D721Med (cell line): ENCODE measurements around the gene CDH19.
A peak's percentile ranks its signal among the peaks of the same experiment; 100 is the strongest.

Experiments used
- DNase-seq: peaks from one replicate; pipeline ENCODE4 v3.0.0; 2011; ENCODE audit warnings: low spot score; ENCODE audit not compliant: insufficient read length
- FAIRE-seq: peaks from 2 replicates; lab custom pipeline; 2011; peaks lifted over from hg19 to GRCh38; lab: Jason Lieb, UNC
- TF ChIP-seq, protein P1 (sequence below): IDR thresholded peaks from 2 replicates; pipeline ENCODE4 v1.5.1; 2012; ENCODE audit warnings: mild to moderate bottlenecking, control low read depth; ENCODE audit not compliant: insufficient read depth; ENCODE audit errors: missing control alignments

The CDH19 gene

DNA sequence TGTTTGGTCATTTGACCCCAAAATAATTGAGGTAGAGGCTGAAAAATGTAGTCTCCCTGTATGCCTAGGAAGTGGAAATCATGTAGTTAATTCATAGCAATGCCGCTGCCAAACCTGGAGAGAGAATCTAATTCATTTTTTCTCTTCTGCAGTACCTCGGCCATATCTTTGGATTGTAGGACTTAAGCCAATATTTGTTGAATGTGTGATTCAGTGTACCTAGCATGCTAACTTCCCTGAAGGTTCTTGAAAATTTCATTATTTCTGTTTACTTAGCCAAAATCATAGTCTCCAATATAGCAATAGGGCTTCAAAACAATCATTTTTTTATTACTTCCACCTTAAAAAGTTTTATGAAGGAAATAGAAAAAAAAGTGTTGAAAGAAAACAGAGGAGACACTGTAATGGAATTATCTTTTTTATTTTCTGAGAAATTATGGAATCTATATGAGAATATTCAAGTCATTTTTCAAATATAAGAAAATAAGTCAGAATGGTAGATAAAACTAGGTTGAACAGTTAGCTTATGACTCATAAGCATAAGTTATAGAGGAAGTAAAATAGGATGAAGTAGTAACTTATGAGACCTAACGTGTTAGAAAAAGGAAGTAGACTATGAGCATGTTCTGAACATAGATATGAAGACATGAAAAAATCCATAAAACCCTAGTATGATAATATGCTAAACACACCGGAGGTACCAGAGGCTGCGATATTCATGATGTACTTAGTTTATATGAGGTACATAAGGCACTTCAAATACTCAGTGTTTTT is 35.2 kb upstream of the CDH19 start:
- TF ChIP-seq, protein P1, sequence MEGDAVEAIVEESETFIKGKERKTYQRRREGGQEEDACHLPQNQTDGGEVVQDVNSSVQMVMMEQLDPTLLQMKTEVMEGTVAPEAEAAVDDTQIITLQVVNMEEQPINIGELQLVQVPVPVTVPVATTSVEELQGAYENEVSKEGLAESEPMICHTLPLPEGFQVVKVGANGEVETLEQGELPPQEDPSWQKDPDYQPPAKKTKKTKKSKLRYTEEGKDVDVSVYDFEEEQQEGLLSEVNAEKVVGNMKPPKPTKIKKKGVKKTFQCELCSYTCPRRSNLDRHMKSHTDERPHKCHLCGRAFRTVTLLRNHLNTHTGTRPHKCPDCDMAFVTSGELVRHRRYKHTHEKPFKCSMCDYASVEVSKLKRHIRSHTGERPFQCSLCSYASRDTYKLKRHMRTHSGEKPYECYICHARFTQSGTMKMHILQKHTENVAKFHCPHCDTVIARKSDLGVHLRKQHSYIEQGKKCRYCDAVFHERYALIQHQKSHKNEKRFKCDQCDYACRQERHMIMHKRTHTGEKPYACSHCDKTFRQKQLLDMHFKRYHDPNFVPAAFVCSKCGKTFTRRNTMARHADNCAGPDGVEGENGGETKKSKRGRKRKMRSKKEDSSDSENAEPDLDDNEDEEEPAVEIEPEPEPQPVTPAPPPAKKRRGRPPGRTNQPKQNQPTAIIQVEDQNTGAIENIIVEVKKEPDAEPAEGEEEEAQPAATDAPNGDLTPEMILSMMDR, result no peak
- no peak for FAIRE-seq
- DNase-seq, result no peak

DNA sequence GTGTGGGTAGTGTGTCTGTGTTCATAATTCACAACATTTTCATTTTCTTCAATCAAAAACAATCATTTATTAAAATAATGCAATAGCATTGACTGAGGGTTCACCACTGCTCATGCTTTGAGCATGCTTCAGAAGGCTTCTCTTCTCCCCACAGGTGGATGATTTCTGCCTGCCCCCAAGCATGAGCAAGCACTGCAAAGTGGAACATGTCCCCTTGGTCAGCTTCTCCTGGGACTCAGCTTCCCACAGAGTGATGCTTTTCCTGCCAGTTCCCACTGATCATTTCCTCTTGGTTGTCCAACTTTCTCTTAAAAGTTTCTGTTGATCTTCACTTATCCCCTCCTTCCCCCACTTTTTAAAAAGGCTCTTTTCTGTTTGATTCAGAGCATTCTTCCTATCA is 31.5 kb upstream of the CDH19 start:
- FAIRE-seq, result no peak
- TF ChIP-seq, protein P1, result no peak
- DNase-seq, result no peak

DNA sequence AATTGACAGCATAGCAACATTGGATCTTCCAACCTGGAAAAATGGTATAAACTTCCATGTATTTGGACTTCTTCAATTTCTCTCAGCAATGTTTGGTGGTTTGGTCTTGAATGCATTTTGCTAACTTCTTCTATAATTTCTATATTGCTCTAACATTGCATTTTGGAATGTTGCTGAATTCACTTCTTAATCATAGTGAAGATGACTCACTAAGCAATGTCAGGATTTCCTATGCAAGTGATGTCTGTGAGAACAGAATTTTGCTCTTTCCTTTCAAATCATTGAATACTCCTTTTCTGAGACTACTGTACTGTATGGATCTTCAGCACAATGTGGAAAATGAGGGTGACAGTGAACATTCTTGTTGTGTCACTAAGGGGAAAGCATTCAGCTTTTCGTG is 28.9 kb upstream of the CDH19 start:
- FAIRE-seq (no peak), DNase-seq (no peak)
- TF ChIP-seq, protein P1, result no peak

DNA sequence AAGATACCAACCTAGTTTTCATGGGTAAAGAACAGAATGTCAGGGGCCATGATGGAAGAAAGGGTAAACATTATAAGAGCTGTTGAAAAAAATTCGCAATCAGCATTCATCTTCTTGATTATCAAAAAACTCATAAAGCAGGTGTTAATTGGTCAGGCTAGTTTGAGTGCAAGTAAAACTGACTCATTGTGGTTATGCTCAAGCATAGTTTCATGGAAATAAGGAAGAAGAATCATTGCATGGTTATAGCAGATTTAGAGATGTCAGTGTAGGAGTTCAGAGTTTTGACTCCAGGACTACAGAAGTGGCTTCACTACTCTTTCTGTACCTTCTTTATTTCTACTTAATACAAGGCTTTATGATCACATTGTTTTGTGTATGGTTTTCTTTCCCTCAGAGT is 26.9 kb upstream of the CDH19 start:
- TF ChIP-seq, protein P1, result no peak
- no peak for DNase-seq
- no peak for FAIRE-seq

DNA sequence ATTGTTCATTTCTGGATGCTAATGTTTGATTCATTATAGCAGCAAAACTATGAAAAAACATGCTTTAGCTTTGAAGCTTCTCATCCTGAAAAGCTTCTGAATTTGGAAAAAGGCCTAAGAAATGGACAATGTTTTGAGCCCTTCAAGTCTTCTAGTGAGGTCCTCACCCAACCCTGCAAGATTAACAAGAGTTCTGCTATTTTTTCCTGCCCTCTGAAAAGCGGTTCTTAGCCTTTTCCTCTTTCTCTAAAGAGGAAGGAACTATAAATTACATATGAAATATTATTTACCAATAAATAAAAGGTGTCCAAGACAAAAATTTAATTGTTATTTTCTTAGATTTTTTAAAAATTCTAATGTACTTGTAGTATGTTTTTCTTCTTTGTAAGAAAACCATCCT is 19.9 kb upstream of the CDH19 start:
- DNase-seq (no peak), FAIRE-seq (no peak)
- TF ChIP-seq, protein P1, result no peak

DNA sequence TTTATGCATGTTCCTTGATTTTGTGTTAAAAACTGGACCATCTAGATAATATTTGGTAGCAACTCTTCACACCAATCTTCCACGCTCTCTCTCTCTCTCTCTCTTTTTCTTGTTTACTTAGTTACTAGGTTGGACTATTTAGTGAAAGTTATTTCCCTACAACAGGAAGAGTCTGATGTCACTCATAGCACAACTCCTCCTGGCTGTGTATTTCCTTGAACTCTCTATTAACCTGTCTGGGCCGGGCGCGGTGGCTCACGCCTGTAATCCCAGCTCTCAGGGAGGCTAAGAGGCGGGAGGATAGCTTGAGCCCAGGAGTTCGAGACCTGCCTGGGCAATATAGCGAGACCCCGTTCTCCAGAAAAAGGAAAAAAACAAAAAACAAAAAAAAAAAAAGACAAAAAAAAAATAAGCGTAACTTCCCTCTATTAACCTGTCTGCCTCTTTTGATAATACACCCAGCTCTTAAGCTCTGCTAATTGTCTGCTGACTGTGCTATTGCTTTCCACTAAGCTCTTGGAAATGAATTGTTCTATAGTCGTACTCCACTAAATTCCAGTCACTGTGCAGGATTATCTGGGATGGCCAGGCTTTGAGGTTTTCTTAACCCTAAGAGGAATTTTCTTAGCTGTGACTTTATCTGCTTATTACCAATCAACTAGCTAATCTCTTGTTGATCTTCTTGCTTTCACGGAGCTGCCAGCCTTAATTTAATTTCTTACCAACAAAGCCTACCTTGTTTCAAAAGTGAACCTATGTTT is 18.1 kb upstream of the CDH19 start:
- peak; percentile 50 for DNase-seq
- peak; percentile 100 for FAIRE-seq
- TF ChIP-seq, protein P1, result no peak
